ENCODE measurements around the gene GADD45GIP1. TPM values are rescaled to one million over a fixed set of nuclear protein-coding genes. Genes with fewer than 3 reads are reported as not detected.

Gene GADD45GIP1
- total and polyA plus RNA-seq, 8 donors: 14.7 to 35.2 (median 25.5) TPM

- intact Hi-C loops (cut with DNase I): loop anchor here in 1 of 2 donors (10.0 kb wide), 1 partner anchor 295 kb away; no protein-coding TSS in a partner anchor
- Histone ChIP-seq H3K27me3 (no peaks in the 10 kb centered on the region), H3K4me1 (peaks cover 0 to 5% of the 10 kb centered on the region in 2 donors), H3K4me3 (no peak overlapping the region), H3K9me3 (no peaks in the 10 kb centered on the region), H3K36me3 (no peaks in the 10 kb centered on the region), H3K27ac (no peak overlapping the region)
- TF ChIP-seq CTCF (IDR thresholded peaks at IDR 0.05): no peak
- no peak for DNase-seq
- ATAC-seq: no peak
Measured at GRCh38 chr19:12970070-12970820, 13.2 kb upstream of the GADD45GIP1 start.

- ATAC-seq: no peak
- Histone ChIP-seq H3K4me1 (peaks cover 0 to 10% of the 10 kb centered on the region in 2 donors), H3K4me3 (no peak within 1 kb of the TSS), H3K36me3 (no peaks in the 10 kb centered on the region), H3K27ac (no peak within 1 kb of the TSS), H3K9me3 (no peaks in the 10 kb centered on the region), H3K27me3 (no peaks in the 10 kb centered on the region)
- intact Hi-C loops (cut with DNase I): loop anchor here in 1 of 2 donors (10.0 kb wide), 1 partner anchor 85 kb away; the partner anchor contains the start of genes DNASE2 and KLF1
- no peak for DNase-seq
- no peak for TF ChIP-seq CTCF (IDR thresholded peaks at IDR 0.05)
Measured at GRCh38 chr19:12969292-12969988, 12.4 kb upstream of the GADD45GIP1 start, which contains the start of gene DAND5. DAND5 (plus strand) TSS chr19:12969576; CDS start chr19:12969661, 85 bp downstream.

DNA sequence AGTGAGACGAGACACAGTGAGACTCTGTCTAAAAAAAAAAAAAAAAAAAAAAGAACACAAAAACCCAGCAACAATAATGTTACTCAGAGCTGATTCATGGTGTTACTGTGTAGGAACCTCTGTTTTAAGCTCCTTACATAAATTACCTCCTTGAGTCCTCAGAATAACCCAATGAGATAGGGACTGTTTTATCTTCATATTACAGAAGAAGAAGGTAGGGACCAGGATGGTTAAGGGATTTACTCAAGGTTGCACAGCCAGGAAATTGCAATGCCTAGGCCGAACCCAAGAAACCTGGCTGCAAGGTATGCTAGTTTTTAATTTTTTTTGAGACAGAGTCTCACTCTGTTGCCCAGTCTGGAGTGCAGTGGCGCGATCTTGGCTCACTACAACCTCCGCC, 10.9 kb upstream of the GADD45GIP1 start:
- Histone ChIP-seq H3K36me3 (no peaks in the 10 kb centered on the region), H3K4me3 (no peak overlapping the region)
- DNase-seq: no peak

DNA sequence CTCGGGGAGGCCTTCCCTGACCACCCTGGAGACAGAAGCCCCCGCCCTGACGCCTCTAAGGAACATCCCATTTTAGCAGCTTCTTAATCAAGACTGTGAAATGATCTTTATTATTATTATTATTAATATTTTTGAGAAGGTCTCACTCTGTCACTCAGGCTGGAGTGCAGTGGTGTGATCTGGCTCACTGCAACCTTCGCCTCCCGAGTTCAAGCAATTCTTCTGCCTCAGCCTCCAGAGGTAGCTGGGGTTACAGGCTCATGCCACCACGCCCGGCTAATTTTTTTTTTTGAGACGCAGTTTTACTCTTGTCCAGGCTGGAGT, 8.8 kb upstream of the GADD45GIP1 start:
- Histone ChIP-seq H3K4me3 (peak overlapping the region in 1 of 2 donors; percentile 42), H3K27me3 (no peaks in the 10 kb centered on the region), H3K36me3 (no peaks in the 10 kb centered on the region), H3K27ac (no peak overlapping the region), H3K9me3 (no peaks in the 10 kb centered on the region), H3K4me1 (peaks cover 0 to 10% of the 10 kb centered on the region in 2 donors)
- DNase-seq: no peak
- ATAC-seq: no peak
- TF ChIP-seq CTCF (IDR thresholded peaks at IDR 0.05): no peak
- intact Hi-C loops (cut with DNase I): loop anchor here in 1 of 2 donors (10.0 kb wide), 1 partner anchor 81 kb away; the partner anchor contains the start of genes DNASE2 and KLF1

More for the DNA sequence above, 10.9 kb upstream of the GADD45GIP1 start:
- ATAC-seq: no peak
- no peak for TF ChIP-seq CTCF (IDR thresholded peaks at IDR 0.05)
- H3K9me3 ChIP-seq: no peaks in the 10 kb centered on the region
- no peak overlapping the region for H3K27ac ChIP-seq
- peaks cover 0 to 10% of the 10 kb centered on the region in 2 donors for H3K4me1 ChIP-seq
- H3K27me3 ChIP-seq: no peaks in the 10 kb centered on the region
- intact Hi-C loops (cut with DNase I): loop anchor here in 1 of 2 donors (10.0 kb wide), 1 partner anchor 83 kb away; the partner anchor contains the start of genes DNASE2 and KLF1

Data from left lung (tissue), 10 donors.